ENCODE measurements around the gene GRIPAP1. TPM values are rescaled to one million over a fixed set of nuclear protein-coding genes. Genes with fewer than 3 reads are reported as not detected.

The GRIPAP1 gene, protein sequence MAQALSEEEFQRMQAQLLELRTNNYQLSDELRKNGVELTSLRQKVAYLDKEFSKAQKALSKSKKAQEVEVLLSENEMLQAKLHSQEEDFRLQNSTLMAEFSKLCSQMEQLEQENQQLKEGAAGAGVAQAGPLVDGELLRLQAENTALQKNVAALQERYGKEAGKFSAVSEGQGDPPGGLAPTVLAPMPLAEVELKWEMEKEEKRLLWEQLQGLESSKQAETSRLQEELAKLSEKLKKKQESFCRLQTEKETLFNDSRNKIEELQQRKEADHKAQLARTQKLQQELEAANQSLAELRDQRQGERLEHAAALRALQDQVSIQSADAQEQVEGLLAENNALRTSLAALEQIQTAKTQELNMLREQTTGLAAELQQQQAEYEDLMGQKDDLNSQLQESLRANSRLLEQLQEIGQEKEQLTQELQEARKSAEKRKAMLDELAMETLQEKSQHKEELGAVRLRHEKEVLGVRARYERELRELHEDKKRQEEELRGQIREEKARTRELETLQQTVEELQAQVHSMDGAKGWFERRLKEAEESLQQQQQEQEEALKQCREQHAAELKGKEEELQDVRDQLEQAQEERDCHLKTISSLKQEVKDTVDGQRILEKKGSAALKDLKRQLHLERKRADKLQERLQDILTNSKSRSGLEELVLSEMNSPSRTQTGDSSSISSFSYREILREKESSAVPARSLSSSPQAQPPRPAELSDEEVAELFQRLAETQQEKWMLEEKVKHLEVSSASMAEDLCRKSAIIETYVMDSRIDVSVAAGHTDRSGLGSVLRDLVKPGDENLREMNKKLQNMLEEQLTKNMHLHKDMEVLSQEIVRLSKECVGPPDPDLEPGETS
- 10 to 100 TPM; 23.2 to 32.1 (median 27.5) TPM for total RNA-seq (2021; fragmentation: NEBNext Ultra II Directional; extraction: Animal tissue kit (Norgen Biotek cat#: 25700))
- long read RNA-seq, partial matches to known transcripts = 16 of 24 reads
- long read RNA-seq, other reads (novel, unspliced or antisense) = 6 of 24 reads

GRCh38 chrX:49002091-49002935 lies at the start of gene GRIPAP1:
Gene GRIPAP1, minus strand, starts transcription at chrX:49002264. Its CDS starts 35 bp downstream, at chrX:49002229.
- Mint-ChIP-seq H3K4me1 (ENCODE audit: low read depth) (peaks cover 12% of the 10 kb centered on the region), H3K27ac (peak within 1 kb of the TSS; percentile 96), H3K9me3 (no peaks in the 10 kb centered on the region), H3K36me3 (ENCODE audit: low read depth) (peaks cover 14% of the 10 kb centered on the region; the same call in 1 of the 2 replicates), H3K4me3 (peak within 1 kb of the TSS; percentile 100), H3K27me3 (ENCODE audit: insufficient read depth) (no peaks in the 10 kb centered on the region; the same call in 1 of the 2 replicates)
- no peak for TF ChIP-seq CTCF (IDR thresholded peaks at IDR 0.05)
- DNase-seq = peak; percentile 72

DNA sequence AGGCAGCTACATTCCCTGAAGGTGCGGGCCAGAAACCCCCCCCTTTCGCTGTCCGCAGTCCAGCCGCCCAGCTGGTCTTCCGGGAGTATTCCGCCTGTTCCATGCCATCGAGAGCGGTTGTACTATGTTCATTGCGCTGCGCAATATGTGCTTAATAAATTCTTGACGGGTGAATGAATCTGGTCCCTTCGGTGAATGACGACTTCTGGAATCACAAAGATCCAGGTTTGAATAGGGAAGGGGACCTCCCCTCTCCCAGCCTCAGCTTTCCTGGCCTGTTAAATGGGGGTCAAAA lies 41.9 kb upstream of the GRIPAP1 start:
- Mint-ChIP-seq H3K4me3 (peak overlapping the region; percentile 74), H3K4me1 (ENCODE audit: low read depth) (peaks cover 23% of the 10 kb centered on the region), H3K9me3 (no peaks in the 10 kb centered on the region), H3K36me3 (ENCODE audit: low read depth) (peaks cover 16% of the 10 kb centered on the region), H3K27me3 (ENCODE audit: insufficient read depth) (peaks cover 1% of the 10 kb centered on the region), H3K27ac (peak overlapping the region; percentile 78)
- no peak for DNase-seq
- peak; percentile 23; the same call in 1 of the 2 replicates for TF ChIP-seq CTCF (IDR thresholded peaks at IDR 0.05)

- peaks cover 20% of the 10 kb centered on the region for H3K36me3 Mint-ChIP-seq (ENCODE audit: low read depth)
- peak within 1 kb of the TSS; percentile 97 for H3K27ac Mint-ChIP-seq
- peak; percentile 98 for DNase-seq
- H3K4me1 Mint-ChIP-seq (ENCODE audit: low read depth) = peaks cover 28% of the 10 kb centered on the region
- peaks cover 1% of the 10 kb centered on the region for H3K27me3 Mint-ChIP-seq (ENCODE audit: insufficient read depth)
- no peaks in the 10 kb centered on the region for H3K9me3 Mint-ChIP-seq
- H3K4me3 Mint-ChIP-seq = peak within 1 kb of the TSS; percentile 93
- TF ChIP-seq CTCF (IDR thresholded peaks at IDR 0.05) = peak; percentile 77
Measured at GRCh38 chrX:49043220-49043986, 41.3 kb upstream of the GRIPAP1 start, which contains the start of gene TFE3. Gene TFE3, minus strand, starts transcription at chrX:49043357. Its CDS starts 131 bp downstream, at chrX:49043226.

- H3K27me3 Mint-ChIP-seq (ENCODE audit: insufficient read depth) = peaks cover 1% of the 10 kb centered on the region
- H3K36me3 Mint-ChIP-seq (ENCODE audit: low read depth) = peaks cover 24% of the 10 kb centered on the region
- TF ChIP-seq CTCF (IDR thresholded peaks at IDR 0.05) = no peak
- peak overlapping the region; percentile 97 for H3K27ac Mint-ChIP-seq
- H3K4me3 Mint-ChIP-seq = peak overlapping the region; percentile 93
- peaks cover 35% of the 10 kb centered on the region for H3K4me1 Mint-ChIP-seq (ENCODE audit: low read depth)
- no peak for DNase-seq
- H3K9me3 Mint-ChIP-seq = no peaks in the 10 kb centered on the region
Measured at GRCh38 chrX:49042581-49043219, 40.6 kb upstream of the GRIPAP1 start.
